ENCODE measurements around the gene GH1. TPM values are rescaled to one million over a fixed set of nuclear protein-coding genes. Genes with fewer than 3 reads are reported as not detected.

GH1 gene
- total RNA-seq, 1 donor from 2014 or later, result not detected

Small RNAs within 50 kb of the gene (small RNA-seq; reads per million reads assigned to genes)
- gene AC040958.1 (ENCODE audit: low replicate concordance), result not detected
- gene AC127029.1 (ENCODE audit: low replicate concordance), result not detected
- not detected for gene GH1 (ENCODE audit: low replicate concordance)

Other genes with a start within 250 kb of the GH1 start
- 18.4 TPM for gene LIMD2, start 218.7 kb downstream of the GH1 start, total RNA-seq
- gene STRADA, start 177.0 kb downstream of the GH1 start, total RNA-seq, result 24.8 TPM
- 46.2 TPM for gene CCDC47, start 145.2 kb downstream of the GH1 start, total RNA-seq
- gene DDX42, start 144.7 kb downstream of the GH1 start, total RNA-seq, result 61.0 TPM
- gene PSMC5, start 91.4 kb downstream of the GH1 start, total RNA-seq, result 35.4 TPM
- gene FTSJ3, start 91.2 kb downstream of the GH1 start, total RNA-seq, result 24.1 TPM
- gene SMARCD2, start 76.2 kb downstream of the GH1 start, total RNA-seq, result 4.7 TPM
- not detected for gene CSH2, start 45.2 kb downstream of the GH1 start, total RNA-seq
- gene GH2, start 36.9 kb downstream of the GH1 start, total RNA-seq, result not detected
- not detected for gene CSH1, start 22.3 kb downstream of the GH1 start, total RNA-seq
- gene CSHL1, start 7.6 kb downstream of the GH1 start, total RNA-seq, result not detected
- not detected for gene CD79B, start 13.5 kb upstream of the GH1 start, total RNA-seq
- under 0.01 TPM for gene SCN4A, start 54.1 kb upstream of the GH1 start, total RNA-seq
- 1.5 TPM for gene PRR29, start 79.5 kb upstream of the GH1 start, total RNA-seq
- 7.1 TPM for gene ICAM2, start 101.8 kb upstream of the GH1 start, total RNA-seq
- 3.4 TPM for gene ERN1, start 211.3 kb upstream of the GH1 start, total RNA-seq

Data from temporal lobe (tissue), 2 donors.